Hepatic stellate cell (primary cell): ENCODE results near the gene SLC6A20.
"Not testable (repeated sequence)": the region's sequence is repeated elsewhere in the genome, so short reads cannot be mapped to it uniquely, and the experiment has no call there.

ENCODE experiments used
- DNase-seq: peaks from one replicate; pipeline ENCODE4 v3.0.0; 2011; ENCODE audit warnings: low spot score

Gene SLC6A20

GRCh38 chr3:45758871-45759270 lies 37.5 kb downstream of the SLC6A20 start:
- no peak for DNase-seq

- not testable (repeated sequence) for DNase-seq
Observed at GRCh38 chr3:45757141-45757540, 39.2 kb downstream of the SLC6A20 start.

GRCh38 chr3:45756055-45756454 lies 40.3 kb downstream of the SLC6A20 start:
- no peak for DNase-seq

- no peak for DNase-seq
Observed at GRCh38 chr3:45754461-45754860, 41.9 kb downstream of the SLC6A20 start.

GRCh38 chr3:45753095-45753494 lies 43.2 kb downstream of the SLC6A20 start:
- DNase-seq, result no peak

GRCh38 chr3:45751537-45752242 lies 44.6 kb downstream of the SLC6A20 start:
- DNase-seq, result no peak

GRCh38 chr3:45749880-45750279 lies 46.5 kb downstream of the SLC6A20 start:
- DNase-seq, result no peak

- DNase-seq, result not testable (repeated sequence)
Observed at GRCh38 chr3:45749036-45749600, 47.2 kb downstream of the SLC6A20 start.

GRCh38 chr3:45748068-45748467 lies 48.3 kb downstream of the SLC6A20 start:
- DNase-seq, result no peak

GRCh38 chr3:45746777-45747622 lies 49.3 kb downstream of the SLC6A20 start:
- no peak for DNase-seq

GRCh38 chr3:45746165-45746776 lies 50.1 kb downstream of the SLC6A20 start:
- DNase-seq, result no peak

- DNase-seq, result no peak
Observed at GRCh38 chr3:45742461-45743089, 53.8 kb downstream of the SLC6A20 start.

GRCh38 chr3:45741742-45742460 lies 54.4 kb downstream of the SLC6A20 start:
- DNase-seq, result no peak

- DNase-seq, result no peak
Observed at GRCh38 chr3:45741247-45741646, 55.1 kb downstream of the SLC6A20 start.

- no peak for DNase-seq
Observed at GRCh38 chr3:45739991-45740390, 56.3 kb downstream of the SLC6A20 start.

GRCh38 chr3:45737234-45737633 lies 59.1 kb downstream of the SLC6A20 start:
- no peak for DNase-seq

GRCh38 chr3:45736707-45737106 lies 59.6 kb downstream of the SLC6A20 start:
- DNase-seq, result no peak

- no peak for DNase-seq
Observed at GRCh38 chr3:45730409-45731154, 65.8 kb downstream of the SLC6A20 start.

GRCh38 chr3:45729614-45730013 lies 66.7 kb downstream of the SLC6A20 start:
- no peak for DNase-seq

- no peak for DNase-seq
Observed at GRCh38 chr3:45724911-45725310, 71.4 kb downstream of the SLC6A20 start.
